Measurements from ENCODE around the gene PRR32. TPM values are rescaled to one million over a fixed set of nuclear protein-coding genes. Genes with fewer than 3 reads are reported as not detected.

The PRR32 gene
- total RNA-seq, 2 experiments from 2014 or later, result not detected

- TF ChIP-seq CTCF (IDR thresholded peaks at IDR 0.05), result no peak
- Mint-ChIP-seq H3K4me3 (no peak overlapping the region), H3K27ac (no peak overlapping the region), H3K9me3 (no peaks in the 10 kb centered on the region), H3K36me3 (ENCODE audit: low read depth) (no peaks in the 10 kb centered on the region), H3K4me1 (ENCODE audit: low read depth) (no peaks in the 10 kb centered on the region), H3K27me3 (no peaks in the 10 kb centered on the region)
- Histone ChIP-seq H3K36me3 (ENCODE audit: insufficient read depth, low read length) (no peaks in the 10 kb centered on the region), H3K27me3 (ENCODE audit: control insufficient read depth in 1 of 2, insufficient read depth in 2 of 2, low read length in 2 of 2) (no peaks in the 10 kb centered on the region), H3K27ac (ENCODE audit: low read depth in 1 of 2, low read length in 2 of 2) (no peak overlapping the region), H3K4me3 (ENCODE audit: low read length) (no peak overlapping the region), H3K4me1 (ENCODE audit: insufficient read depth, low read length) (no peaks in the 10 kb centered on the region), H3K9me3 (ENCODE audit: control insufficient read depth in 1 of 2, insufficient read depth in 1 of 2, low read length in 2 of 2) (no peaks in the 10 kb centered on the region)
- ChIA-PET POLR2A (no interaction called here), CTCF (no interaction called here)
- intact Hi-C loops (cut with DNase I, micrococcal nuclease), result no loop called here
- DNase-seq (no peak), ATAC-seq (ENCODE audit: poor library complexity) (no peak)
These were observed 27.6 kb downstream of the PRR32 start for GRCh38 chrX:126847143-126847542.

DNA sequence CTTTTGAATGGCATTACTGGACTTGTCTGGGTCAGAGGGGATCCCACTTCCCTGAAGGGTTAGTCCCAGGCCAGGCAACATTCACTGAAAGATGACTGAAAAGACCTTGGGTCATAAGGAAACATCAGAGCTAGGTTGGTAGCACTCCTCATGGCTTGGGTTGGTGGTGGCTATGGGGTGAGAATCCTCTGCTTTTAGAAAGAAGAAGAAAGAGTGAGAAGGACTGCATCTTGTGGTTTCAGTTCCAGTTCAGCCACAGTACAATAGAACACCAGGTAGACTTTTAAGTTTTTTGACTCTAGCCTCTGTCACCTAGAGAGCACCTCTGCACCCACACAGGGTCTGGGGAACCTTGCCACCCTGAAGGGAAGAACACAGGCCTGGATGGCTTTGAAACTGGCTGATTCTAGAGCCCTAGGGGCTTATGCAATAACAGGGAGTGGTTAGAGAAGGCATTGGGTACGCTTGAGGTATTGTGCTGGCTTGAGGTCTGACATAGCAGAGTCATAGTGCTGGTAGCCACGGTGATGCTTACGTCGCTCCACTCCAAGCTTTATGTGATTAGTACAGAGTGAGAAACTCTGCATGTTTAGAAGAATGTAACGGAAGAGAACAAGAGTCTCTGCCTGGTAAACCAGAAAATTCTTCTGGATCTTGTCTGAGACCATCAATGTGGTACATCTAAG is 36.5 kb downstream of the PRR32 start:
- DNase-seq, result no peak
- H3K4me3 Mint-ChIP-seq, result no peak overlapping the region
- ChIA-PET CTCF (no interaction called here), POLR2A (no interaction called here)
- intact Hi-C loops (cut with DNase I, micrococcal nuclease), result no loop called here
- Histone ChIP-seq H3K27ac (ENCODE audit: low read depth in 1 of 2, low read length in 2 of 2) (no peak overlapping the region), H3K27me3 (ENCODE audit: control insufficient read depth in 1 of 2, insufficient read depth in 2 of 2, low read length in 2 of 2) (no peaks in the 10 kb centered on the region), H3K9me3 (ENCODE audit: control insufficient read depth in 1 of 2, insufficient read depth in 1 of 2, low read length in 2 of 2) (no peaks in the 10 kb centered on the region), H3K4me1 (ENCODE audit: insufficient read depth, low read length) (no peaks in the 10 kb centered on the region), H3K4me3 (ENCODE audit: low read length) (no peak overlapping the region), H3K36me3 (ENCODE audit: insufficient read depth, low read length) (no peaks in the 10 kb centered on the region)
- ATAC-seq (ENCODE audit: poor library complexity), result no peak
- H3K9me3 Mint-ChIP-seq, result no peaks in the 10 kb centered on the region
- no peaks in the 10 kb centered on the region for H3K27me3 Mint-ChIP-seq
- no peak overlapping the region for H3K27ac Mint-ChIP-seq
- no peaks in the 10 kb centered on the region for H3K4me1 Mint-ChIP-seq (ENCODE audit: low read depth)
- TF ChIP-seq CTCF (IDR thresholded peaks at IDR 0.05), result no peak
- H3K36me3 Mint-ChIP-seq (ENCODE audit: low read depth), result no peaks in the 10 kb centered on the region

Data from CD4-positive, alpha-beta T cell (primary cell).